ENCODE measurements around the gene SHISA3.

SHISA3 gene

GRCh38 chr4:42391981-42392380 lies 5.3 kb upstream of the SHISA3 start:
- DNase-seq (ENCODE audit: low spot score), result no peak

- no peak for DNase-seq (ENCODE audit: low spot score)
Measured at GRCh38 chr4:42392436-42392835, 4.9 kb upstream of the SHISA3 start.

- DNase-seq (ENCODE audit: low spot score), result no peak
Measured at GRCh38 chr4:42395595-42395994, 1.7 kb upstream of the SHISA3 start.

GRCh38 chr4:42396361-42396751 lies 932 bp upstream of the SHISA3 start:
- DNase-seq (ENCODE audit: low spot score), result no peak

- DNase-seq (ENCODE audit: low spot score), result no peak
Measured at GRCh38 chr4:42397635-42398170, 415 bp downstream of the SHISA3 start.

- no peak for DNase-seq (ENCODE audit: low spot score)
Measured at GRCh38 chr4:42398171-42398870, 1.0 kb downstream of the SHISA3 start.

- no peak for DNase-seq (ENCODE audit: low spot score)
Measured at GRCh38 chr4:42398871-42399331, 1.6 kb downstream of the SHISA3 start.

GRCh38 chr4:42399393-42399792 lies 2.1 kb downstream of the SHISA3 start:
- DNase-seq (ENCODE audit: low spot score), result no peak

GRCh38 chr4:42401171-42401570 lies 3.9 kb downstream of the SHISA3 start:
- DNase-seq (ENCODE audit: low spot score), result no peak

- DNase-seq (ENCODE audit: low spot score), result no peak
Measured at GRCh38 chr4:42404001-42404400, 6.7 kb downstream of the SHISA3 start.

- DNase-seq (ENCODE audit: low spot score), result no peak
Measured at GRCh38 chr4:42410446-42410845, 13.2 kb downstream of the SHISA3 start.

GRCh38 chr4:42411803-42412202 lies 14.5 kb downstream of the SHISA3 start:
- DNase-seq (ENCODE audit: low spot score), result no peak

- DNase-seq (ENCODE audit: low spot score), result peak; percentile 29
Measured at GRCh38 chr4:42412251-42412650, 15.0 kb downstream of the SHISA3 start.

- DNase-seq (ENCODE audit: low spot score), result no peak
Measured at GRCh38 chr4:42415281-42415680, 18.0 kb downstream of the SHISA3 start.

- no peak for DNase-seq (ENCODE audit: low spot score)
Measured at GRCh38 chr4:42416017-42416416, 18.7 kb downstream of the SHISA3 start.

GRCh38 chr4:42417550-42417949 lies 20.3 kb downstream of the SHISA3 start:
- DNase-seq (ENCODE audit: low spot score), result no peak

- DNase-seq (ENCODE audit: low spot score), result no peak
Measured at GRCh38 chr4:42420140-42420539, 22.9 kb downstream of the SHISA3 start.

- DNase-seq (ENCODE audit: low spot score), result no peak
Measured at GRCh38 chr4:42425146-42426065, 28.1 kb downstream of the SHISA3 start.

- no peak for DNase-seq (ENCODE audit: low spot score)
Measured at GRCh38 chr4:42428036-42428435, 30.7 kb downstream of the SHISA3 start.

- no peak for DNase-seq (ENCODE audit: low spot score)
Measured at GRCh38 chr4:42436928-42437565, 39.8 kb downstream of the SHISA3 start.

GRCh38 chr4:42440083-42440482 lies 42.8 kb downstream of the SHISA3 start:
- DNase-seq (ENCODE audit: low spot score), result no peak

- DNase-seq (ENCODE audit: low spot score), result no peak
Measured at GRCh38 chr4:42442601-42443000, 45.3 kb downstream of the SHISA3 start.
